GM12878 (cell line): ENCODE results near the gene ALG5.

Experiments used
- BCL11A ChIP-seq: IDR thresholded peaks from 2 replicates; pipeline ENCODE4 v1.6.1; 2011; ENCODE audit warnings: low read depth, low read length
- CHD4 ChIP-seq: fragments of 200-600 bp; sonication (generic); IDR thresholded peaks from 2 replicates; pipeline ENCODE4 v1.6.1; 2016; ENCODE audit warnings: mild to moderate bottlenecking
- FOXK2 ChIP-seq: fragments of 450-650 bp; IDR thresholded peaks from 2 replicates; pipeline ENCODE4 v1.6.1; 2017; ENCODE audit warnings: mild to moderate bottlenecking, moderate library complexity
- SMARCA5 ChIP-seq: fragments of 450-650 bp; IDR thresholded peaks from 2 replicates; pipeline ENCODE4 v1.6.1; 2017; ENCODE audit warnings: mild to moderate bottlenecking
- SP1 ChIP-seq: IDR thresholded peaks from one replicate; pipeline ENCODE4 v1.6.1; 2011; ENCODE audit warnings: low read depth, low read length
- TF ChIP-seq, protein P1 (sequence below), 3 experiments: IDR thresholded peaks in 2 of 3; conservative IDR thresholded peaks in 1 of 3; 2 replicates each; pipeline ENCODE4 v1.5.1; 2011; ENCODE audit warnings: low read depth in 3 of 3, low read length in 3 of 3, mild to moderate bottlenecking in 3 of 3, control low read depth in 2 of 3, moderate library complexity in 2 of 3, inconsistent platforms in 1 of 3, mixed read lengths in 1 of 3; ENCODE audit not compliant: control insufficient read depth in 2 of 3, insufficient read depth in 1 of 3; ENCODE audit errors: extremely low read depth in 1 of 3
- TF ChIP-seq, protein P2 (sequence below): fragments of 450-650 bp; IDR thresholded peaks from 2 replicates; pipeline ENCODE4 v1.6.1; 2017; ENCODE audit warnings: borderline replicate concordance
- TF ChIP-seq, protein P3 (sequence below): IDR thresholded peaks from 2 replicates; pipeline ENCODE4 v1.6.1; 2011; ENCODE audit warnings: low read depth, mild to moderate bottlenecking, low read length, moderate library complexity, borderline replicate concordance; ENCODE audit errors: extremely low read depth
- TF ChIP-seq, protein P4 (sequence below): IDR thresholded peaks from 2 replicates; pipeline ENCODE4 v1.6.1; 2011; ENCODE audit warnings: mild to moderate bottlenecking, low read depth, low read length, moderate library complexity; ENCODE audit not compliant: insufficient replicate concordance
- TF ChIP-seq, protein P5 (sequence below): IDR thresholded peaks from 2 replicates; pipeline ENCODE4 v1.6.1; 2012; ENCODE audit warnings: mild to moderate bottlenecking, low read depth, low read length

DNA sequence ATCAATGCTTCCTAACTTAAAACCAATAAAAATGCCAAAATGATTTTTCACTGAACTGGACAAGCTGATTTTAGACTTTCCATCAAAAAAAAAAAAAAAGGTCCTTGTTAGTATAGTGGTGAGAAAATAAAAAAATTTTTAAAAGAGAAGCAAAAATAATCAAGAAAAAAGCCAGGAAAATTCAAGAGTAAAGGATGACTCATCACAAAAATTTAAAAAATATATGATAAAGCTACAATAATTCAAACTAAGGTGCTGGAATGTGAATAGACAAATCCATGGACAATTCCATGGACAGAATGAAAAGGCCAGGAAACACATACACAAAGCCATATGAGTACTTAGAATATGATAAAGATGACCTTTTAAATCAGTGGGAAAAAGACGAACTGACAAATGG is 26.1 kb downstream of the ALG5 start:
- TF ChIP-seq, protein P1, sequence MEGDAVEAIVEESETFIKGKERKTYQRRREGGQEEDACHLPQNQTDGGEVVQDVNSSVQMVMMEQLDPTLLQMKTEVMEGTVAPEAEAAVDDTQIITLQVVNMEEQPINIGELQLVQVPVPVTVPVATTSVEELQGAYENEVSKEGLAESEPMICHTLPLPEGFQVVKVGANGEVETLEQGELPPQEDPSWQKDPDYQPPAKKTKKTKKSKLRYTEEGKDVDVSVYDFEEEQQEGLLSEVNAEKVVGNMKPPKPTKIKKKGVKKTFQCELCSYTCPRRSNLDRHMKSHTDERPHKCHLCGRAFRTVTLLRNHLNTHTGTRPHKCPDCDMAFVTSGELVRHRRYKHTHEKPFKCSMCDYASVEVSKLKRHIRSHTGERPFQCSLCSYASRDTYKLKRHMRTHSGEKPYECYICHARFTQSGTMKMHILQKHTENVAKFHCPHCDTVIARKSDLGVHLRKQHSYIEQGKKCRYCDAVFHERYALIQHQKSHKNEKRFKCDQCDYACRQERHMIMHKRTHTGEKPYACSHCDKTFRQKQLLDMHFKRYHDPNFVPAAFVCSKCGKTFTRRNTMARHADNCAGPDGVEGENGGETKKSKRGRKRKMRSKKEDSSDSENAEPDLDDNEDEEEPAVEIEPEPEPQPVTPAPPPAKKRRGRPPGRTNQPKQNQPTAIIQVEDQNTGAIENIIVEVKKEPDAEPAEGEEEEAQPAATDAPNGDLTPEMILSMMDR (IDR thresholded peaks at IDR 0.05 in 2 of 3, conservative IDR thresholded peaks at IDR 0.05 in 1 of 3; ENCODE audit: control insufficient read depth in 2 of 3, extremely low read depth in 1 of 3, insufficient read depth in 1 of 3, low read depth in 3 of 3, low read length in 3 of 3) = no peak
- TF ChIP-seq, protein P2, sequence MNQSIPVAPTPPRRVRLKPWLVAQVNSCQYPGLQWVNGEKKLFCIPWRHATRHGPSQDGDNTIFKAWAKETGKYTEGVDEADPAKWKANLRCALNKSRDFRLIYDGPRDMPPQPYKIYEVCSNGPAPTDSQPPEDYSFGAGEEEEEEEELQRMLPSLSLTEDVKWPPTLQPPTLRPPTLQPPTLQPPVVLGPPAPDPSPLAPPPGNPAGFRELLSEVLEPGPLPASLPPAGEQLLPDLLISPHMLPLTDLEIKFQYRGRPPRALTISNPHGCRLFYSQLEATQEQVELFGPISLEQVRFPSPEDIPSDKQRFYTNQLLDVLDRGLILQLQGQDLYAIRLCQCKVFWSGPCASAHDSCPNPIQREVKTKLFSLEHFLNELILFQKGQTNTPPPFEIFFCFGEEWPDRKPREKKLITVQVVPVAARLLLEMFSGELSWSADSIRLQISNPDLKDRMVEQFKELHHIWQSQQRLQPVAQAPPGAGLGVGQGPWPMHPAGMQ = no peak
- TF ChIP-seq CHD4 (no peak), SMARCA5 (no peak), FOXK2 (no peak), SP1 (no peak), BCL11A (no peak)
- TF ChIP-seq, protein P3, sequence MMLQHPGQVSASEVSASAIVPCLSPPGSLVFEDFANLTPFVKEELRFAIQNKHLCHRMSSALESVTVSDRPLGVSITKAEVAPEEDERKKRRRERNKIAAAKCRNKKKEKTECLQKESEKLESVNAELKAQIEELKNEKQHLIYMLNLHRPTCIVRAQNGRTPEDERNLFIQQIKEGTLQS = no peak
- TF ChIP-seq, protein P4, sequence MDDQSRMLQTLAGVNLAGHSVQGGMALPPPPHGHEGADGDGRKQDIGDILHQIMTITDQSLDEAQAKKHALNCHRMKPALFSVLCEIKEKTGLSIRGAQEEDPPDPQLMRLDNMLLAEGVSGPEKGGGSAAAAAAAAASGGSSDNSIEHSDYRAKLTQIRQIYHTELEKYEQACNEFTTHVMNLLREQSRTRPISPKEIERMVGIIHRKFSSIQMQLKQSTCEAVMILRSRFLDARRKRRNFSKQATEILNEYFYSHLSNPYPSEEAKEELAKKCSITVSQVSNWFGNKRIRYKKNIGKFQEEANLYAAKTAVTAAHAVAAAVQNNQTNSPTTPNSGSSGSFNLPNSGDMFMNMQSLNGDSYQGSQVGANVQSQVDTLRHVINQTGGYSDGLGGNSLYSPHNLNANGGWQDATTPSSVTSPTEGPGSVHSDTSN = no peak
- TF ChIP-seq, protein P5, sequence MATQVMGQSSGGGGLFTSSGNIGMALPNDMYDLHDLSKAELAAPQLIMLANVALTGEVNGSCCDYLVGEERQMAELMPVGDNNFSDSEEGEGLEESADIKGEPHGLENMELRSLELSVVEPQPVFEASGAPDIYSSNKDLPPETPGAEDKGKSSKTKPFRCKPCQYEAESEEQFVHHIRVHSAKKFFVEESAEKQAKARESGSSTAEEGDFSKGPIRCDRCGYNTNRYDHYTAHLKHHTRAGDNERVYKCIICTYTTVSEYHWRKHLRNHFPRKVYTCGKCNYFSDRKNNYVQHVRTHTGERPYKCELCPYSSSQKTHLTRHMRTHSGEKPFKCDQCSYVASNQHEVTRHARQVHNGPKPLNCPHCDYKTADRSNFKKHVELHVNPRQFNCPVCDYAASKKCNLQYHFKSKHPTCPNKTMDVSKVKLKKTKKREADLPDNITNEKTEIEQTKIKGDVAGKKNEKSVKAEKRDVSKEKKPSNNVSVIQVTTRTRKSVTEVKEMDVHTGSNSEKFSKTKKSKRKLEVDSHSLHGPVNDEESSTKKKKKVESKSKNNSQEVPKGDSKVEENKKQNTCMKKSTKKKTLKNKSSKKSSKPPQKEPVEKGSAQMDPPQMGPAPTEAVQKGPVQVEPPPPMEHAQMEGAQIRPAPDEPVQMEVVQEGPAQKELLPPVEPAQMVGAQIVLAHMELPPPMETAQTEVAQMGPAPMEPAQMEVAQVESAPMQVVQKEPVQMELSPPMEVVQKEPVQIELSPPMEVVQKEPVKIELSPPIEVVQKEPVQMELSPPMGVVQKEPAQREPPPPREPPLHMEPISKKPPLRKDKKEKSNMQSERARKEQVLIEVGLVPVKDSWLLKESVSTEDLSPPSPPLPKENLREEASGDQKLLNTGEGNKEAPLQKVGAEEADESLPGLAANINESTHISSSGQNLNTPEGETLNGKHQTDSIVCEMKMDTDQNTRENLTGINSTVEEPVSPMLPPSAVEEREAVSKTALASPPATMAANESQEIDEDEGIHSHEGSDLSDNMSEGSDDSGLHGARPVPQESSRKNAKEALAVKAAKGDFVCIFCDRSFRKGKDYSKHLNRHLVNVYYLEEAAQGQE = no peak
